GM15510 (cell line): ENCODE results near the gene ZFP36.

Experiments used
- POLR2A ChIP-seq: IDR thresholded peaks from 3 replicates; pipeline ENCODE4 v1.6.1; 2011; ENCODE audit warnings: borderline replicate concordance; ENCODE audit not compliant: insufficient read length; ENCODE audit errors: extremely low read depth

The ZFP36 gene

GRCh38 chr19:39381910-39382611 lies 24.6 kb upstream of the ZFP36 start:
- no peak for TF ChIP-seq POLR2A

- TF ChIP-seq POLR2A: no peak
Measured at GRCh38 chr19:39382991-39383828, 23.4 kb upstream of the ZFP36 start.

GRCh38 chr19:39384839-39385568 lies 21.6 kb upstream of the ZFP36 start:
- TF ChIP-seq POLR2A: no peak

GRCh38 chr19:39385629-39386411 lies 20.8 kb upstream of the ZFP36 start:
- TF ChIP-seq POLR2A: no peak

DNA sequence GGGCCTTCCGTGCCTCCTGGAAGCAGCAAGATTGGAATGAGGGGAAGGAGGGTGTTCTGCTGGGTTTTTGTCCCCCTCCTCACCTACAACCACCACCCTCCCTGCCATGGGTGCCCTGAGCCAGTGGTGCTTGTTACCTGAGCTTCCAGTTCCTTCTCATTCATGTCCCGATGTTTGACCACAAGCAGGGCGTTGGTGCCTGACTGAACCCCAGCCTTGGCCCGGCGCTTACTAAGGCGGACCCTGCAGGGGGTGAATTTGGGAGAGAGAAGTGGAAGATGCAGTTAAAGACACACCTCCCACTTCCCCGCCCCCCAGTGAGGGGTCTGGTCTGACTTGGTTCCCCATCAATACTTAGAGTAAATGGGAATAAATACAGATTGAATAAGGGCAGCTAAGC lies 20.1 kb upstream of the ZFP36 start:
- TF ChIP-seq POLR2A: no peak

DNA sequence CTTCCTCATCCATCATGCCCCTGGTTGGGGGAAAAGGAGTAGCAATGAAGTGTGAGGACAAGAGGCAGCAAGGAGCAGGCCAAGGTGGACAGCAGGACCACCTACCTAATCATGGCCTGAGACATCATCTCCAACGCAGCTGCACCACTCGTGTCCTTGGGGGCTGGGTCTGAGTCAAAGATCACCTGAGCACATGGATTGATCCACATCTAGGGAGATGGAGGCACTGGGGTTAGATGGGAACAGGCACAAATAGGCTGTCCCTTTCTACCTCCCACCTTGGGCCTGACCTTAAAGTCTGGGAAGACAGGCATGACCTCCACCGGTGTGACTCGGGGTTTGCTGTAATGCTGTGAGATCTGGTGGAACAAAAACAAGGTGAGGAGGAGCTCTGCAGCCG lies 18.0 kb upstream of the ZFP36 start:
- no peak for TF ChIP-seq POLR2A

GRCh38 chr19:39389631-39390414 lies 16.8 kb upstream of the ZFP36 start:
- TF ChIP-seq POLR2A: no peak

DNA sequence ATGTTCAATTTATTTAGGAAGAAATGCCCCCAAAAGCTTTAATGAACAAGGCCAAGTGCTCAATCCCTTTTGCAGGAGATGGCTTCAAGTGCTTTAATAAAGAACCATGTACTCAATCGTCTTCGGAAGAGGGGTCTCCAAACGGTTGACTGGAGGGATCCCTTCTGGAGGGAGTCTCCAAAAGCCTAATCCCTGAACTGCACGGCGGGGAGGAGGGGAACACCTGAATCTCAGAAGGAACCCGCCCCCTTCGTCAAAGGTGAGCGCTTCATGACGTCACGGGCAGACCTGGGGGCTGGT lies 16.2 kb upstream of the ZFP36 start:
- no peak for TF ChIP-seq POLR2A

GRCh38 chr19:39390751-39391437 lies 15.8 kb upstream of the ZFP36 start, which contains the start of the genes MED29 and PAF1:
MED29 (plus strand) TSS chr19:39391378; CDS start chr19:39391423, 45 bp downstream.
PAF1 (minus strand) TSS chr19:39391106; CDS start chr19:39390864, 242 bp downstream.
- peak; percentile 97 for TF ChIP-seq POLR2A

- TF ChIP-seq POLR2A: peak; percentile 38
Measured at GRCh38 chr19:39397360-39398296, 9.0 kb upstream of the ZFP36 start.

DNA sequence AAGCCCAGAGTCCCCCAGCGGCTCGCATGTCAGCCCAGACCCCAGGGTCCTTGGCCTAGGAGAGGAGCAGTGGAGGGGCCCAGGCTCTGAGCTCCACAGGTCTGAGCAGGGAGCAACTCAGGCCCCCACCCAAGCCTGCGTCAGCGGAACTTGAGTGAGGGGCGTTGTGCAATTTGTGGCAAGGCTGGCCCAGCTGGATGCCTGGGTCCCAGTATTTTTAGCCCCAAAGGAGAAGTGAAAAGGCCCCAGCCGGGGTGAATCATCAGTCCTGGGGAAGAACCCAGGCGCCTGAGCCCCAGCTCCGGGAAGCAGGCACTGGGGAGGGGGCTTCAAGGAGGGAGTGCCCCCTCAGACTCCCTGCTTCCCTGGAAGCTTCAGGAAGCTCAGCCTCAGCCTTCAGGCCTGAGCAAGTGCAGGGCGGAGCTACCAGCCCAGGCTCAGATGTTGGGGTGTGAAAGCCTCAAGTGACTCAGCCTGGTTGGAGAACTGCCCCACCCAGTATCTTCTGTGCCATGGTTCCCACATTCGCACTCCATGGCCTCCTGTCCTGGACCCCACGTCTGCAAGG lies 8.3 kb upstream of the ZFP36 start:
- no peak for TF ChIP-seq POLR2A

DNA sequence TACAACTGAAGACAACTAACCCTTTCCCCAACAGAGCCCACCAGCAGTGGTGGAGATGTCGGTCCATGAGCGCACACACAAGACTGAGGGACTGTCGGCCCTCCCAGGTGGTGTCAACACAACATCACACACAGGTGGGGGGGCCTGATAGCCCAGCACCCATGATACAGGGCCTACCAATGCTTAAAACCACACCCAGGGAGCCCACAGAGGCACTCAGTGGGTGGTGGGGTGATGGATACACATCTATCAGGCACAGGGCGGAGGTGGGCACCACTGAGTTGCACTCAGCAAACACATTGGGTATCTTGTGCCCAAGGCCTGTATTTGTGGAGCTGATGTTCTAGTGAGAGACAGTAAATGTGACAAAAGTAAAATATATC lies 7.0 kb upstream of the ZFP36 start:
- TF ChIP-seq POLR2A: no peak
